Activated naive CD8-positive, alpha-beta T cell treated with anti-CD3 and anti-CD28 coated beads, Interleukin-2, amount 10 ng/mL, durations not matched to agents 7 days and 5 days (primary cell): ENCODE measurements around the gene BDKRB2. TPM values are rescaled to one million over a fixed set of nuclear protein-coding genes. Genes with fewer than 3 reads are reported as not detected.

Experiments used
- ATAC-seq: fragments of 150-1000 bp; cut with Tn5 transposase; one replicate; pipeline ENCODE4 v1.10.0; 2021; ENCODE audit warnings: low read depth, moderate library complexity
- POLR2A ChIA-PET: fragments of 350-600 bp; sonication (Branson Sonifier 250); formaldehyde crosslinking; loops from one replicate; lab custom pipeline; 2021; ENCODE audit warnings: antibody characterized with exemption; lab: Charles Lee
- DNase-seq: peaks from one replicate; pipeline ENCODE4 v3.0.0; 2021
- H3K27ac Mint-ChIP-seq: one replicate; pipeline ENCODE4 v1.8.0; 2022; ENCODE audit warnings: mild to moderate bottlenecking, mixed read lengths
- H3K27me3 Mint-ChIP-seq: one replicate; pipeline ENCODE4 v1.8.0; 2022; ENCODE audit warnings: mild to moderate bottlenecking, moderate library complexity, mixed read lengths
- H3K36me3 Mint-ChIP-seq: one replicate; pipeline ENCODE4 v1.8.0; 2021; ENCODE audit warnings: mild to moderate bottlenecking, mixed read lengths
- H3K4me1 Mint-ChIP-seq: one replicate; pipeline ENCODE4 v1.8.0; 2021; ENCODE audit warnings: mixed read lengths
- H3K4me3 Mint-ChIP-seq: one replicate; pipeline ENCODE4 v1.8.0; 2022; ENCODE audit warnings: mild to moderate bottlenecking, moderate library complexity, mixed read lengths
- H3K9me3 Mint-ChIP-seq: one replicate; pipeline ENCODE4 v1.8.0; 2021; ENCODE audit warnings: mixed read lengths
- total RNA-seq, 2 experiments: library from RNA; stranded (reverse); gene quantifications; one replicate each; pipeline ENCODE4 v1.2.3, GENCODE V29; 2021

BDKRB2 gene
- not detected for total RNA-seq

DNA sequence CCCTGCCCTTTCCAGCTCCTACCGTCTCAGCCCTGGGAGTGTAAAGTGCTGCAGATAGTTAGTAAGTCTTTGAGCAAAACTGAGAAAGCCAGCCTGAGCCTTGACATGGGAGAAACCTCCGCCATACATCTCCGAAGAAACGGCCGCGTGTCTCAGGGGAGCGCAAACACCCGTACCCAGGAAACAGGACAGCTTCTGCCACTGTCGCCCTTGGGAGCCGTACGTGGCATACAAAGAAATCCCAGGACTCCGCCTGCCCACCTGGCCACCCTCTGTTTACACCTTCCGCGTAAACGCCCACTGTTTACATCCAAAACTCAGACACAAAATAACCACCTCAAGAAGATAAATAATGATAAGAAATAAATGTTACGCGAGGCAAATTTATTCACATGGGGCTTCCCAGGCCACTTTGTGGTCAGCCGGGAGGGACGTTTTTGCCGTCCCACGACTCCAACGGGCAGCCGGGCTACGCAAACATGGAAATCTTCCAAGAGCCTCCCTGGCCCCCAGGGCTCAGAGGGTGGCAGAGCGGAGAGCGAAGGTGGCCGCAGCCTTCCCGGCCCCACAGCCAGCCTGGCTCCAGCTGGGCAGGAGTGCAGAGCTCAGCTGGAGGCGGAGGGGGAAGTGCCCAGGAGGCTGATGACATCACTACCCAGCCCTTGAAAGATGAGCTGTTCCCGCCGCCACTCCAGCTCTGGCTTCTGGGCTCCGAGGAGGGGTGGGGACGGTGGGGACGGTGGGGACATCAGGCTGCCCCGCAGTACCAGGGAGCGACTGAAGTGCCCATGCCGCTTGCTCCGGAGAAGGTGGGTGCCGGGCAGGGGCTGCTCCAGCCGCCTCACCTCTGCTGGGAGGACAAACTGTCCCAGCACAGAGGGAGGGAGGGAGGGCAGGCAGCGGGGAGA lies at the start of gene BDKRB2:
BDKRB2 (plus strand) TSS at position 689 of the 908 bp plus-strand sequence. CDS start 32,269 bp downstream, outside the sequence.
- POLR2A ChIA-PET: interaction anchor here (0.6 kb wide), 1 partner anchor 1197 kb away, joined by 3 read pairs; no protein-coding TSS in a partner anchor
- DNase-seq (no peak), ATAC-seq (no peak)
- peaks cover 36% of the 10 kb centered on the region for H3K27me3 Mint-ChIP-seq
- peak within 1 kb of the TSS; percentile 20 for H3K4me3 Mint-ChIP-seq
- H3K4me1 Mint-ChIP-seq: peaks cover 5% of the 10 kb centered on the region
- H3K9me3 Mint-ChIP-seq: no peaks in the 10 kb centered on the region
- no peak within 1 kb of the TSS for H3K27ac Mint-ChIP-seq
- H3K36me3 Mint-ChIP-seq: no peaks in the 10 kb centered on the region

DNA sequence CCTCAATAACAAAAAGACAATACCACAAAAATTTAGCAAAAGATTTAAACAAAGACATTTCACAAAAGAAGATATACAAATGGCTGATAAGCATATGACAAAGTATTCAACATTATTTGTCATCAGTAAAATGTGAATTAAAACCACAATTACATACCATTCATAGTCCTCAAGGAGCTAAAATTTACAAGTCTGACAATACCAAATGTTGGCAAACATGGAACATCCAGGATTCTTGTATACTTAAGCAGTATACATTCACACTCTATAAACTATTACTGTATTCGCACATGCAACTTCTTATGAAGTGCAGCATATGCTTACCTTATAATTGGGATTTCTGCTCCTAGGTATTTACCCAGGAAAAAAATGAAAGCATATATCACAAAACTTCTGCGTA lies 49.7 kb upstream of the BDKRB2 start:
- ATAC-seq (no peak), DNase-seq (no peak)
- H3K36me3 Mint-ChIP-seq: no peaks in the 10 kb centered on the region
- no peaks in the 10 kb centered on the region for H3K27me3 Mint-ChIP-seq
- POLR2A ChIA-PET: no interaction called here
- H3K9me3 Mint-ChIP-seq: no peaks in the 10 kb centered on the region
- no peak overlapping the region for H3K27ac Mint-ChIP-seq
- H3K4me3 Mint-ChIP-seq: no peak overlapping the region
- no peaks in the 10 kb centered on the region for H3K4me1 Mint-ChIP-seq

DNA sequence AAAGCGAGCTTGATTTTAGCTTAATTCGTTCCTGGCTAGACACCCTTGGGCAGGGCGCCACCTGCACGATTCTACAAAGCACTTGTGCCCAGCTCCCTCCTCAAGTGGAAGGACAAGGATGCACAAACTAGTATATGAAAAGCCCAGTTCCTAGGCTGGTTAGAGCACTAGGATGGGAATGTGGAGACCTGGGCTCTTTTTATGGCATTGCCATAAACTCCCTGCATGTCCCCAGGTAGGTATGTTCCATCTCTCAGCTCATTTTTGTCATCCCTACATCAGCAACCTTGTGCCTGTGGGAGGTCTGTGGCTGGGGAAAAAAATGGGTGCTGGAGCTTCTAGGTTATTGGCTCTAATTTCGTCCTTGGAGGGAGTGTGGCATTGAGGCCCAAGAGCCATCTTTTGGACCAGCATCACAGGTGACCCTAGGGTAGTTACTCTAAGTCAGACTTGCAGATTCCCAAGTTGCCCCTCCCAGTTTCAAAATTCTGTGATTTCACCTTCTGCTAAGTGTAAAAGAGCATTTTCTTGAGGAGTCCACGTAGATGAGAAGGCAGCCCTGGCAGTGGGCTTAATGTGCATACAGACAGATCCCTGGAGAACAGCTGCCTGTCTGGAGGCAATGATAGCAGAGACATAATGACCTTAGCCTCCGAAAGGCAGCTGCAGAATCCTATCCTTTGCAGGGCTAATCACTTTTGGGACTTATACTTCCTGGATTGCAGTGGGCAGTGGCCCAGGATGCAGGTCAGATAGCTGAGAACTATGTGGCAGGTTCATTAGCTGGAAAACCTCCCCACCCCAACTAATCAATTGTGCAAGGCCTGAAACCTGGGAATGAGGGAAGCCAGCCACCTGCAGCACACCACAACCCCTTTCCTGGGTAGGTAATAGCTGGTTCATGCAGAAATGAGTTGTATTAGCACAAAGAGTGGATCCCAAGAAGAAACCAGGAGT lies 47.6 kb upstream of the BDKRB2 start:
- Mint-ChIP-seq H3K9me3 (no peaks in the 10 kb centered on the region), H3K27ac (no peak overlapping the region), H3K36me3 (no peaks in the 10 kb centered on the region), H3K4me3 (no peak overlapping the region), H3K27me3 (peaks cover 3% of the 10 kb centered on the region), H3K4me1 (no peaks in the 10 kb centered on the region)
- ATAC-seq: no peak
- POLR2A ChIA-PET: no interaction called here
- no peak for DNase-seq

DNA sequence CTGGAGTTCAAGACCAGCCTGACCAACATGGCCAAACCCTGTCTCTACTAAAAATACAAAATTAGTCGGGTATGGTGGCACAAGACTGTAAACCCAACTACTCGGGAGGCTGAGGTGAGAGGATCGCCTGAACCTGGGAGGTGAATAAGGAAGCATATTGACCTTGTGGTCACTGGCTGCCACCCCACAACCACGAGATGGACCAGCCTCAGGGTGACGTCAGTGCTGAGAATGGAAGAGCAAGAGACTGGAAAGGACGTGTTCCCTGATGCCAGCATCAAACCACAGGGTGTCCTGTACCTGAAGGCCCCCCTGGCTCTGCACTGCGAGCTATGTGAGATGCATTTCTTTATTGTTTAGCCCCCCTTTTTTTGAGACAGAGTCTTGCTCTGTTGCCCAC lies 45.9 kb upstream of the BDKRB2 start:
- H3K4me3 Mint-ChIP-seq: no peak overlapping the region
- peaks cover 3% of the 10 kb centered on the region for H3K27me3 Mint-ChIP-seq
- H3K9me3 Mint-ChIP-seq: no peaks in the 10 kb centered on the region
- no peaks in the 10 kb centered on the region for H3K4me1 Mint-ChIP-seq
- no peak for DNase-seq
- no peak overlapping the region for H3K27ac Mint-ChIP-seq
- no peaks in the 10 kb centered on the region for H3K36me3 Mint-ChIP-seq
- ATAC-seq: no peak
- POLR2A ChIA-PET: interaction anchor here (0.6 kb wide), 1 partner anchor 85 kb away, joined by 3 read pairs; no protein-coding TSS in a partner anchor

DNA sequence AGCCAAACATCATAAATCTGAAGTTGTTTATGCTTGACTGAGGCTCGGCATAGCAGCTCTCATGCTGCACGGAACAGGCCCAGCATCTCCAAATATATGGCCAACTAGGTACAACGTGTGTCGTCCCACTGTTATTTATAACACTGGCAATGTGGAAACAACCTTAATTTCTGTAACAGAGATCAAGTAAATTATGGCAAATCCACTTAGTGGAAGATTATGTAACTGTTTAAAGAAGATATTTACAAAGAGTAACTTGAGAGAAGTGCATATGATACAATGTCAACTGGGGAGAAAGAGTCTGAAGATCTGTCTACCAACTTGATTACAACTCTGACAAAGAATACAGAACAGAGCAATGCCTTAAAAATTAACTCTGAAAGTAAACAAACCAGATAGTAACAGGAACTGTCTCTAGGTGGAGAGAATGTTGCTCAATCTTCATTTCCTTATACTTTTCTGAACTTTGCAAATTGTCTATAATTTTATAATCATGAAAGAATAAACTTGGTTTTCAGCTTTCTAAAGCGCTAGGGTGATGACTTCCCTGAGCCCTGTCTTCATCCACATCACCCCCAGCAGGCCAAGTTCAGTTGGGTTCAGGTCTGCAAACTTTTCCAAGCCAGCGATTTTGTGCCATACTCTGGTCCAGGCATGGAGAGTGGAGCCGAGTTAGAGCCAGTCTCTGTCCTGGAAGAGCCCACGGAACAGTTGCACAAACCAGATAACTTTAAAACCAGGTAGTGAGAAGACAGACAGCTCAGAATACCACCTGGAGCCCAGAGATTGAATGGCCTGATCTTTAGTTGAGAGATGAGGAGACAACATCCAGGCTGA lies 44.3 kb upstream of the BDKRB2 start:
- H3K27me3 Mint-ChIP-seq: peaks cover 3% of the 10 kb centered on the region
- H3K9me3 Mint-ChIP-seq: no peaks in the 10 kb centered on the region
- H3K27ac Mint-ChIP-seq: no peak overlapping the region
- ATAC-seq: no peak
- POLR2A ChIA-PET: no interaction called here
- H3K4me1 Mint-ChIP-seq: no peaks in the 10 kb centered on the region
- H3K4me3 Mint-ChIP-seq: no peak overlapping the region
- no peaks in the 10 kb centered on the region for H3K36me3 Mint-ChIP-seq
- no peak for DNase-seq

DNA sequence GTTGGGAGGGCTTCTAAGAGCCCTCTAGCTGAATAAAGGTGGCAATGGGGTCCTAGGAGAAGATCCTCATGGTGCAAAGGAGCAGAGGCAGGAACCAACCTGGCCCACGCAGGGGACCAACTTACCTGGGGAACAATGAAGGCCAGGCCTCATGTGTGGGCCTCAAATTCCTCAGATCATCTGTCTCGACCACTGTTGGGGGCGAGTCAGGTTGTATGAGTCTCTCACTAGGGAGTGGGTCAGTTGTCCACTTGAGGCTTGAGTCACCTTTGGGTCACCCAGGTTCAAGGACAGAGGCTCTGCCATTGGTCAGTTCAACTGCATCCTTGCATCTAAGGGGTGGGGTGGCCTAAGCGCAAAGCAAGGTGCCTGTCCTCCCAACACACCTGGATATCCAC lies 43.7 kb upstream of the BDKRB2 start:
- no peak overlapping the region for H3K27ac Mint-ChIP-seq
- no peak for DNase-seq
- H3K4me3 Mint-ChIP-seq: no peak overlapping the region
- no peaks in the 10 kb centered on the region for H3K36me3 Mint-ChIP-seq
- no peak for ATAC-seq
- peaks cover 3% of the 10 kb centered on the region for H3K27me3 Mint-ChIP-seq
- no peaks in the 10 kb centered on the region for H3K9me3 Mint-ChIP-seq
- H3K4me1 Mint-ChIP-seq: no peaks in the 10 kb centered on the region
- POLR2A ChIA-PET: no interaction called here

DNA sequence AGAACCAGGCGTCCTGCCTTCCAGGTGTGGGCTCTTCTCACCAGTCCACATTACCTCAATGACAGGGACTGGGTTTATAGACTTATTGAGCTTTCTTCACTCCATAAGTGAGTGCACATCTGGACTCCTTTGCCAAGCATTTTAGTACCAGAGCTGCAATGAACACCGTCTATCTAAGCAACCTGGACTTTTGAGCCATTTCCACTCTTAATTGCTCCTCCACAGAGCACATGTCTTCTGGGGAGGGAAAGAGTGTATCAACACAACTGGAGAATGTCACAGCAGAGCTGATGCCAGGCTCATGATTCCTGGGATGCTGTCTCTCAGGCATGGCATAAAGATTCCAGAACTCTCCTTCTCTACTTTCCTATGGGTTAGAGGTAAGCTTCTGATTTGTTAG lies 43.0 kb upstream of the BDKRB2 start:
- no peak for ATAC-seq

DNA sequence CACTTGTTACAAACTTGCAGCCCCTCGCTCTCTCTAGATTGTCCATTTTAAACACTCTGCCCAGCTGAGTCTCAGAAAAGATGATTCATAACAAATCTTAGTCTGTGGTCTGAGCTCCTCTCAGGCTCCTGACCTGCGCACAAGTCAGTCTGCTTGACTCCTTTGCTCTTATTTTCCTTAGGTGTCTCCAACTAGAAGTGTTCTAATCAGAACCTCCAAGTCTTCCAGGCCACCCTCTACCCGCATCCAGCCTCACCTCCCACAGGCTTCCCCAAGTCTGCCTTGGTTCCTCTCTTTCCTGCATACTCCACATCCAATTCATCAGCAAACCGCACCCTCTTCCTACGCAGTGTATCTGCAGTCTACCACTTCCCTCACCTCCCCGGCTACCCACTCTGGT lies 42.4 kb upstream of the BDKRB2 start:
- Mint-ChIP-seq H3K36me3 (no peaks in the 10 kb centered on the region), H3K27me3 (peaks cover 3% of the 10 kb centered on the region), H3K4me1 (no peaks in the 10 kb centered on the region), H3K9me3 (no peaks in the 10 kb centered on the region), H3K4me3 (no peak overlapping the region), H3K27ac (no peak overlapping the region)
- ATAC-seq (no peak), DNase-seq (no peak)
- POLR2A ChIA-PET: no interaction called here

More for the DNA sequence above, 43.0 kb upstream of the BDKRB2 start:
- no peaks in the 10 kb centered on the region for H3K4me1 Mint-ChIP-seq
- H3K27me3 Mint-ChIP-seq: peaks cover 3% of the 10 kb centered on the region
- H3K9me3 Mint-ChIP-seq: no peaks in the 10 kb centered on the region
- no peak for DNase-seq
- H3K4me3 Mint-ChIP-seq: no peak overlapping the region
- POLR2A ChIA-PET: no interaction called here
- H3K36me3 Mint-ChIP-seq: no peaks in the 10 kb centered on the region
- no peak overlapping the region for H3K27ac Mint-ChIP-seq

DNA sequence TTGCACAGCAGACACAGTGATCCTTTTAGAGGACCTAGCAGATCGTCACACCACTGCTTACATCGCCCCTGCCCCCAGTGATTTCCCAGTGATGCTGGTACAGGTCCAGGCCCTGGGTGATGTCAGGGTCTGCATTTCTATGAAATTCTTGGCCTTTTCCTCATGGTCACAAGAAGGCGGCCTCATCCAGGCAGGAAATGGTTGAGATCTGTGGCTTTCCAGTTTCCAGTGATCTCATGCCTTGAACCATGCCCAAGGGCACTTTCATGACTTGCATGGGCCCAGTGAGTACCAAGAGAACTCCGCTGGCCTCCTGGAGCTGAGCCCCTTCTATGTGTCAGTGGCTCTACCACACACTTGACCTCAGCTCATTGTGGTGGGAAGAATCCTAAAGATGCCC lies 41.9 kb upstream of the BDKRB2 start:
- H3K9me3 Mint-ChIP-seq: no peaks in the 10 kb centered on the region
- DNase-seq: no peak
- no peaks in the 10 kb centered on the region for H3K4me1 Mint-ChIP-seq
- ATAC-seq: no peak
- H3K27me3 Mint-ChIP-seq: peaks cover 3% of the 10 kb centered on the region
- POLR2A ChIA-PET: no interaction called here
- H3K4me3 Mint-ChIP-seq: no peak overlapping the region
- H3K27ac Mint-ChIP-seq: no peak overlapping the region
- no peaks in the 10 kb centered on the region for H3K36me3 Mint-ChIP-seq

DNA sequence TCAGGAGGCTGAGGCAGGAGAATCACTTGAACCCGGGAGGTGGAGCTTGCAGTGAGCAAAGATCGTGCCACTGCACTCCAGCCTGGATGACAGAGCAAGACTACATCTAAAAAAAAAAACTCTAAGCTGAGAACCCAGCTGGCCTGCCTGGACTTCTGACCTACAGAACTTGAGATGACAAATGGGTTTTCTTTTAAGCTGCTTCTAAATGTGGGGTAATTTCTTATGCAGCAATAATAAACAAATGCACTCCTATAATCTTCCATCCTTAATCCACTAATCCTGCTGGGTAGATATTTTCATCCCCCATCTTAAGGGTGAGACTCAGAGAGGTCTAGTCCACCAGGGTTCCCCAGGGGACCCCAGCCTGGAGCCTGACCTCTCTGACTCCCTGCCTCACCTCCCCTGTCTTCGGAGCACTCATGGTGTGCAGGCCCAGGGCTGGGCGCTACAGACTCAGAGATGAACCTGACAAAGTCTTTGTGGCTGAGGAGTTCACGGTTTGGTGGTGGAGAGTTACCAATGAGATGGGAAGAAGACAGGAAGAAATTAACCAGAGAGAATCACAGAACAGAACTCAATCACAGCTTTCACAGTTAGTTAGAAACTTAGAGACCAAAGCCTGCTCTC lies 39.7 kb upstream of the BDKRB2 start:
- DNase-seq: no peak
- no peak for ATAC-seq
- H3K27ac Mint-ChIP-seq: no peak overlapping the region
- POLR2A ChIA-PET: no interaction called here
- H3K36me3 Mint-ChIP-seq: no peaks in the 10 kb centered on the region
- no peaks in the 10 kb centered on the region for H3K4me1 Mint-ChIP-seq
- no peaks in the 10 kb centered on the region for H3K9me3 Mint-ChIP-seq
- no peak overlapping the region for H3K4me3 Mint-ChIP-seq
- H3K27me3 Mint-ChIP-seq: peaks cover 3% of the 10 kb centered on the region

DNA sequence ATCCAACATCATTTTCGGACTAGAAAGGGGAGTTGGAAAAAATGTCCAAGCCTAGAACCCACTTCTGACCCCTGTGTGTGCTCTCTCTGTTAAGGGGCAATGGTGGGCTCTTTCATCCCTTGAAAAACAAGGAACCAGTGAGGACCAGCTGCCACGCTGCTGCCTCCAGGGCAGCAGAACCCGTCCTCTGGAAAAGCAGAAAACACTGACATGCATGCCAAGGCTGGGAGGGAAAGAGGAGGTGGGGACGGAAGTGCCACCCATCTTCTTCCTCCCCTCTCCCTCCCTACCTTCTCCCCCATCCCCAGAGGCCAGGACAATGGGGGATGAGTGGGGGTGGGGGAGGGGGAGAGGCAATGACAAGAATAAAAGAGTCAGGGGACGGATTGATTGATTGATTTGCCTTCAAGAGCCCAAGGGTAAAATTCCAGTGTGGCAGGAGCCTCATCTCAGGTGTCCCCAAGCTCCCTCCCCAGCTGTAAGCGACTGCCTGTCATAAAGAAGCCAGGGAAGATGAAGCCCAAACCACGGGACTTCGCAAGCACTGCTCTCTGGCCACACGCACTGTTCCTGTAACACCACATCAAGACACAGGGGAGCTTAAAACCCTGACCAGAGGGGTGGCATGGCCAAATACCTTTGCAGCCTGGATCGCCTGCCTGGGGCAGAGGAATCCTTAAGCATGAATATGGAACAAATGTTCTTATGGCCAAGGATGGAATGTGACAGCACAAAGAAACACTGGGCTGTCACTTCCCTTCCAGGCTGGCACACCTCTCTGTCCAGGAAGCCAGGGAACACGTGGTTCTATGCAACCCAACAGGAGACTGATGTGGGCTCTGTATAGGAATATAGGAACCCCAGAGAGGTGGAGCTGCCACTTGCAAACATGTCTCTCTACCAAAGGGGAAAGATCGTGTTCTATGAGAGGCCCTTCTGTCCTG lies 38.9 kb upstream of the BDKRB2 start:
- Mint-ChIP-seq H3K36me3 (no peaks in the 10 kb centered on the region), H3K9me3 (no peaks in the 10 kb centered on the region), H3K4me3 (no peak overlapping the region), H3K27me3 (no peaks in the 10 kb centered on the region), H3K27ac (no peak overlapping the region), H3K4me1 (no peaks in the 10 kb centered on the region)
- POLR2A ChIA-PET: no interaction called here
- no peak for ATAC-seq
- DNase-seq: no peak
